HG03354 (cell line): Measurements from ENCODE around the gene C10orf71.

Experiments
- ATAC-seq: cut with Tn5 transposase; IDR thresholded peaks from one replicate; pipeline ENCODE4 v1.9.1; 2021; ENCODE audit warnings: mild to moderate bottlenecking; ENCODE audit not compliant: unreplicated experiment, poor library complexity, severe bottlenecking

Gene C10orf71

GRCh38 chr10:49273082-49273465 lies 25.9 kb upstream of the C10orf71 start:
- no peak for ATAC-seq

- no peak for ATAC-seq
Measured at GRCh38 chr10:49273626-49274025, 25.3 kb upstream of the C10orf71 start.

GRCh38 chr10:49274886-49275285 lies 24.1 kb upstream of the C10orf71 start:
- no peak for ATAC-seq

GRCh38 chr10:49275896-49276295 lies 23.1 kb upstream of the C10orf71 start:
- ATAC-seq = no peak

GRCh38 chr10:49276596-49276995 lies 22.4 kb upstream of the C10orf71 start:
- no peak for ATAC-seq

GRCh38 chr10:49277973-49278372 lies 21.0 kb upstream of the C10orf71 start:
- no peak for ATAC-seq

GRCh38 chr10:49278497-49278981 lies 20.4 kb upstream of the C10orf71 start:
- no peak for ATAC-seq

GRCh38 chr10:49279015-49279880 lies 19.7 kb upstream of the C10orf71 start:
- ATAC-seq = no peak

GRCh38 chr10:49280001-49280408 lies 19.0 kb upstream of the C10orf71 start:
- ATAC-seq = no peak

- ATAC-seq = no peak
Measured at GRCh38 chr10:49281461-49281860, 17.5 kb upstream of the C10orf71 start.

- ATAC-seq = no peak
Measured at GRCh38 chr10:49282306-49282705, 16.7 kb upstream of the C10orf71 start.

GRCh38 chr10:49282879-49283341 lies 16.1 kb upstream of the C10orf71 start:
- no peak for ATAC-seq

GRCh38 chr10:49283491-49283890 lies 15.5 kb upstream of the C10orf71 start:
- ATAC-seq = no peak

- ATAC-seq = no peak
Measured at GRCh38 chr10:49284356-49284755, 14.6 kb upstream of the C10orf71 start.

- no peak for ATAC-seq
Measured at GRCh38 chr10:49285232-49285631, 13.7 kb upstream of the C10orf71 start.

GRCh38 chr10:49286686-49287085 lies 12.3 kb upstream of the C10orf71 start:
- no peak for ATAC-seq

- no peak for ATAC-seq
Measured at GRCh38 chr10:49287689-49288340, 11.2 kb upstream of the C10orf71 start.

GRCh38 chr10:49288341-49289065 lies 10.5 kb upstream of the C10orf71 start:
- no peak for ATAC-seq

- no peak for ATAC-seq
Measured at GRCh38 chr10:49289480-49289879, 9.5 kb upstream of the C10orf71 start.

GRCh38 chr10:49290131-49290530 lies 8.8 kb upstream of the C10orf71 start:
- no peak for ATAC-seq
